GM12872 (cell line): ENCODE results near the gene THSD7B.

Experiments
- TF ChIP-seq, protein P1 (sequence below): IDR thresholded peaks from 3 replicates; pipeline ENCODE4 v1.5.1; 2011; ENCODE audit warnings: low read depth, mild to moderate bottlenecking, low read length, moderate library complexity; ENCODE audit not compliant: insufficient read depth

Gene THSD7B

DNA sequence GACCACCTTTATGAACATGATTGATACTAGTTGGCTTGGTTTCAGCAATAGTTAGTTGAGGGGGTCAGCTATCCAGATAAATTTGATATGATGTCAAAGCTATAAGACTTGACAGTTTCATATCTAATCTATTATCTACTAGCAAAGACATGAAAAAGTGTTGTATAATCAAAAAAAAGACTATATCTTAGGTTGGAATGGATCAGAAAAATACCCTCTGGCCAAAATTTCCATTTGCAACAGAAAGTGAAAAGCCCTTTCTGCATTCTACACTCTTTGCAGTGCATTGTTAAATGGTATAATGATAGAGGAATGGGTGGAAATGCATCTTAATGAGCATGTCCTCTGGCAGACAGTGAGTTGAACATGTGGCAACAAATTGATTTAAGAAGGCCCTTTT lies 242.6 kb downstream of the THSD7B start:
- TF ChIP-seq, protein P1, sequence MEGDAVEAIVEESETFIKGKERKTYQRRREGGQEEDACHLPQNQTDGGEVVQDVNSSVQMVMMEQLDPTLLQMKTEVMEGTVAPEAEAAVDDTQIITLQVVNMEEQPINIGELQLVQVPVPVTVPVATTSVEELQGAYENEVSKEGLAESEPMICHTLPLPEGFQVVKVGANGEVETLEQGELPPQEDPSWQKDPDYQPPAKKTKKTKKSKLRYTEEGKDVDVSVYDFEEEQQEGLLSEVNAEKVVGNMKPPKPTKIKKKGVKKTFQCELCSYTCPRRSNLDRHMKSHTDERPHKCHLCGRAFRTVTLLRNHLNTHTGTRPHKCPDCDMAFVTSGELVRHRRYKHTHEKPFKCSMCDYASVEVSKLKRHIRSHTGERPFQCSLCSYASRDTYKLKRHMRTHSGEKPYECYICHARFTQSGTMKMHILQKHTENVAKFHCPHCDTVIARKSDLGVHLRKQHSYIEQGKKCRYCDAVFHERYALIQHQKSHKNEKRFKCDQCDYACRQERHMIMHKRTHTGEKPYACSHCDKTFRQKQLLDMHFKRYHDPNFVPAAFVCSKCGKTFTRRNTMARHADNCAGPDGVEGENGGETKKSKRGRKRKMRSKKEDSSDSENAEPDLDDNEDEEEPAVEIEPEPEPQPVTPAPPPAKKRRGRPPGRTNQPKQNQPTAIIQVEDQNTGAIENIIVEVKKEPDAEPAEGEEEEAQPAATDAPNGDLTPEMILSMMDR, result no peak

DNA sequence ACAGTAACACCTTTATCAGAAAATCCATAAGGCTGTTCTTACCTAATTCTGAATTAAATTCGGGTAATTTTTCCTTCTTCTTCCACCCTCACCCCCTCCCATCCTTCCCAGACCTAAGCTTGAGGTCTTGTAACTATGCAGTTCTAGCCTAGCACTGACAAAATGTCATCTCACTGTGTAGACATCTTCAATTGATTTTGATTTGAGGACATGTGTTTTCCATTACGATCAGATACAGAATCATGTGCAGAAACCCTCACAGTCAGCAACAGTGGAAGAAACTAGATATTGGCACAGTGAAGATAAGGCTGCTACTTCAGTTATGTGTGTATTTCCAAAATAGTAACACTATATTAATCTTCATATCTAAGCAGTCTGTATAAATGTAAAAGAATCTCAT lies 244.6 kb downstream of the THSD7B start:
- TF ChIP-seq, protein P1, result no peak

DNA sequence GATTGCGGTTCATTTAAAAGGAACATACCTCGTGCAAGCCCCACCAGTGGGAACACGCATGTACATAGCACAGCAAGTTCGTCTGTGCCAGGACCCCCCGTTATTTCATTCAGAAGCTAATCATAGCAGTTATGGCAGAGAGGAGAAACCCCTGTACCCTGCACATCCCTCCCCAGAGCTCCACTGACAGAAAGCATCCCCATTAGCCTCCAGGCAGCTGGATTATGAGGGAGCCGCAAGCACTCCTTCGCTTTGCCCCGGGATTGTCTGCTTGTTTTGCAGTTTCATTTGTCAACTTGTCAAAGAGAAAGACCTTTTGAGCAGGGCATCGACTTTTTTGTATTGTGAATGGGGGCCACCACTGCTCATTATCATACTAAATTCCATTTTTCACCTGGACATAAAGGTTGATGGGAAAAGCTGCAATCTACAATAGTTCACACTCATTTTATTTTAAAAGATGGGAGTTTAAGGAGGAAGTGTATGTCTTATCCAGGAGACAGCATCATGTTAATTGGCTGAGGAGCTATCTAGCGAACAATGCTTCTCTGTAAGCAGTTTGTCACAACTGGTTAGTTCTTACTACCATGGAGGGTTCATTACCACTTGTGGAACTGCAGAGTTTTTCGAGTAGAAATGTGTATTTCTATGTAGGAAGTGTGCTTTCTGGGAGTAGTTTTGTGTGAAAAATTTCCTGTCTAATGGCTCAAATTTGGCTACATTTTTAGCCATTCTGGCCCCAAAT lies 255.3 kb downstream of the THSD7B start:
- TF ChIP-seq, protein P1, result no peak

DNA sequence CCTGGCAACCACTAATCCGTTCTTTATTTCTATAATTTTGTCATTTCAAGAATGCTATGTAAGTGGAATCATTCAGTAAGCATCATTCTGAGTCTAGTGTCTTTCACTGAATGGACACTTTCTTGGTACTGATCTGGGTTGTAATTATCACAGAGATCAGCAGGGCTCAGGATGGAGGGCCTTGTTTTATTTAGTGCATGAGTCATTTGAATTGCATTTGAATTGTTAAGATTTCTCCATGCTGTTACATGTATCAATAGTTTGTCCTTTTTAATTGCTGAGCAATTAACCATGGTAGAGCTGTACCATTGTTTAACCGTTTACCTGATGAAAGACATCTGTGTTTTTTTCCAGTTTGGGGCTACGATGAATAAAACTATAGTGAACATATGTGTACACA lies 256.4 kb downstream of the THSD7B start:
- TF ChIP-seq, protein P1, result no peak

DNA sequence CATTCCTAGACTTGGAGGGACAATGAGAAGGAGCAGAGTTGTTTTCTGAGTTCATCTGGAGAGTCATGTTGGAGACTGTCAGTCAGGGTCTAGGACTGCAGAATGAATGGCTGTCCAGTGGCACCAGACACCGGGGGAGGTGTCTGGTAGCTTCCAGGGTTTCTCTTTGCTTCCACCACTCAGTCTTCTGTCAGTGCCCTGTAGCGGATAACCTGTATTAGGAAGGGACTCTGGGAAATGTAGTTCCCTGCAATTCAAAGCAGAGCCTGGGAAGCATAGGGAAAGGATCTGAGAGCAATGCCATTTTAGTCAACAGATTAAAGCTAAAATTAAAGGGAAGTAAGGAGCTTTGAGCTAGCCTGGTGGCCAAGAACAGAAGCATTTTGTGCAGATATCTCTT lies 257.9 kb downstream of the THSD7B start:
- TF ChIP-seq, protein P1, result no peak

DNA sequence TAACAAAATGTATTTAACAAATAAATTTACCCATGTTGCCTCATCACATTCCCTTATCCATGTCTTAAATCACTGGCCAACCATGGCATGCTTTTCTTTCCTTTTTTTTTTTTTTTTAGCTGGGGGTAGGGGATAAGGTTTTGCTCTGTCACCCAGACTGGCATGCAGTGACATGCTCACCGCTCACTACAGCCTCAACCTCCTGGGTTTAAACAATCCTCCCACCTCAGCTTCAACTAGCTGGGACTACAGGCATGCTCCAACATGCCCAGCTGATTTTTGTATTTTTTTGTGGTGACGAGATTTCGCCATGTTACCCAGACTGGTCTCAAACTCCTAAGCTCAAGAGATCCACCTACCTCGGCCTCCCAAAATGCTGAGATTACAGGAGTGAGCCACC lies 266.4 kb downstream of the THSD7B start:
- TF ChIP-seq, protein P1, result no peak

DNA sequence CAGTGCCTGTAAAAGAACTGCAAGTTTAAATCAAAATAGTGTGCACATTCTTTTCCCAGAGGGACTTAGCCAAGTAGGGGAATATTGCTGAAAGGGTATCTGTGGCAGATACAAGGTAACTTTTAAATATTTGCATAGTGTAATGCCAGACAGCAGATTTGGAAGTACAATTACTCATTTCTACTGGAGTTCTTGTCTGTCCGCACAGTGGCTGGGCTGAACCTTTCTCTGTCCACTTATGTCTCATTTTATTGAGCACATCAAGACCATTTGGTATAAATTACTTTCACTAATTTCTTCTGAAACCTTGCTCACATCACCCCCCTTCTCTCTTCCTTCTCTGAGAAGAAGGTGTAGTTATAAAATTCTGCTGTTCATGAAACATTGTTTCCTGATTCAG lies 271.3 kb downstream of the THSD7B start:
- TF ChIP-seq, protein P1, result no peak
